Activated effector memory CD4-positive, alpha-beta T cell treated with anti-CD3 and anti-CD28 coated beads, Interleukin-2, amount 50 U/mL, for 16 hours (primary cell): ENCODE data around the gene ADCY5.

Experiments used
- DNase-seq: peaks from one replicate; pipeline ENCODE4 v3.0.0-alpha.2; 2020

ADCY5 gene

GRCh38 chr3:123338620-123339061 lies 110.2 kb downstream of the ADCY5 start:
- DNase-seq: no peak

- DNase-seq: no peak
Measured at GRCh38 chr3:123337948-123338619, 110.8 kb downstream of the ADCY5 start.

- no peak for DNase-seq
Measured at GRCh38 chr3:123337226-123337625, 111.7 kb downstream of the ADCY5 start.

GRCh38 chr3:123336441-123336851 lies 112.4 kb downstream of the ADCY5 start:
- no peak for DNase-seq

- DNase-seq: no peak
Measured at GRCh38 chr3:123336001-123336400, 112.9 kb downstream of the ADCY5 start.

GRCh38 chr3:123335007-123335670 lies 113.8 kb downstream of the ADCY5 start:
- no peak for DNase-seq

- no peak for DNase-seq
Measured at GRCh38 chr3:123334056-123334455, 114.8 kb downstream of the ADCY5 start.

- DNase-seq: no peak
Measured at GRCh38 chr3:123333401-123333800, 115.5 kb downstream of the ADCY5 start.

GRCh38 chr3:123332124-123332641 lies 116.7 kb downstream of the ADCY5 start:
- DNase-seq: no peak

- no peak for DNase-seq
Measured at GRCh38 chr3:123331651-123332050, 117.2 kb downstream of the ADCY5 start.

- DNase-seq: no peak
Measured at GRCh38 chr3:123331006-123331405, 117.9 kb downstream of the ADCY5 start.

GRCh38 chr3:123330441-123330991 lies 118.4 kb downstream of the ADCY5 start:
- no peak for DNase-seq

- no peak for DNase-seq
Measured at GRCh38 chr3:123329636-123330340, 119.1 kb downstream of the ADCY5 start.

GRCh38 chr3:123328851-123329635 lies 119.8 kb downstream of the ADCY5 start:
- peak; percentile 91 for DNase-seq

GRCh38 chr3:123327956-123328850 lies 120.7 kb downstream of the ADCY5 start:
- no peak for DNase-seq

- DNase-seq: no peak
Measured at GRCh38 chr3:123327480-123327879, 121.4 kb downstream of the ADCY5 start.

- no peak for DNase-seq
Measured at GRCh38 chr3:123326531-123326930, 122.4 kb downstream of the ADCY5 start.

GRCh38 chr3:123325766-123326256 lies 123.1 kb downstream of the ADCY5 start:
- no peak for DNase-seq

- DNase-seq: no peak
Measured at GRCh38 chr3:123324880-123325765, 123.8 kb downstream of the ADCY5 start.

GRCh38 chr3:123323781-123324180 lies 125.1 kb downstream of the ADCY5 start:
- no peak for DNase-seq
